Anterior cingulate cortex (tissue), 58 donors: ENCODE results near the gene PACRG.
"Not testable (repeated sequence)": the region's sequence is repeated elsewhere in the genome, so short reads cannot be mapped to it uniquely, and the experiment has no call there.

Experiments
- DNase-seq, 58 donors: peaks; one replicate each; lab custom pipeline; 2025; lab: John Stamatoyannopoulos, UW

The PACRG gene

DNA sequence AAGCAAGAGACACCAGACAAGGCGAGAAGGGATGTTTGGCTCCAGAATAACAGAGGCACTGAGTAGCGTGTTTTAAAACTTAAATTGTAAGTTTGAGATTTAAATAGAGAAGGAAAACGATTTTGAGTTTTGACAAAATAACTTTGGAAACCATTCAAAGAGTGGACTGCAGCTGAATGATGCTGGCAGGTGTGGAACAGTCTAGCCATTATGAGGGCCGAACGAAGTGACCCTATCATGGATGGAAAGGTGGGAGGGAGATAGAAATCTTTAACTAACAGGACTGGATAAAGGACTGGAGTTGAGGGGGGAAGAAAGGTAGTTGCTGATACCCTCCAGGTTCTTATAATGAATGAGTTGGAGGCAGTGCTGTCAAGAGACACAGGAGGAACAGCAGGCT lies 248.4 kb downstream of the PACRG start:
- DNase-seq = no peak

DNA sequence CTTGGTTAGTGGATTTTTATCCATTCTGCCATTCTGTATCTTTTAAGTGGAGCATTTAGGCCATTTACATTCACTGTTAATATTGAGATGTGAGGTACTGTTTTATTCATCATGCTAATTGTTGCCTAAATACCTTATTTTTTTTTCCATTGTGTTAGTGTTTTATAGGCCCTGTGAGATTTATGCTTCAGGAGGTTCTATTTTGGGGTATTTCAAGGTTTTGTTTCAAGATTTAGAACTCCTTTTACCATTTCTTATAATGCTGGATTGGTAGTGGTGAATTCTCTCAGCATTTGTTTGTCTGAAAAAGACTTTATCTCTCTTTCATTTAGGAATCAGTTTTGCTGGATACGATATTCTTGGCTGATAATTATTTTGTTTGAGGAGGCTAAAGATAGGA lies 255.5 kb downstream of the PACRG start:
- DNase-seq = not testable (repeated sequence)

- DNase-seq = no peak
Observed at GRCh38 chr6:162998777-162999176, 271.0 kb downstream of the PACRG start.

DNA sequence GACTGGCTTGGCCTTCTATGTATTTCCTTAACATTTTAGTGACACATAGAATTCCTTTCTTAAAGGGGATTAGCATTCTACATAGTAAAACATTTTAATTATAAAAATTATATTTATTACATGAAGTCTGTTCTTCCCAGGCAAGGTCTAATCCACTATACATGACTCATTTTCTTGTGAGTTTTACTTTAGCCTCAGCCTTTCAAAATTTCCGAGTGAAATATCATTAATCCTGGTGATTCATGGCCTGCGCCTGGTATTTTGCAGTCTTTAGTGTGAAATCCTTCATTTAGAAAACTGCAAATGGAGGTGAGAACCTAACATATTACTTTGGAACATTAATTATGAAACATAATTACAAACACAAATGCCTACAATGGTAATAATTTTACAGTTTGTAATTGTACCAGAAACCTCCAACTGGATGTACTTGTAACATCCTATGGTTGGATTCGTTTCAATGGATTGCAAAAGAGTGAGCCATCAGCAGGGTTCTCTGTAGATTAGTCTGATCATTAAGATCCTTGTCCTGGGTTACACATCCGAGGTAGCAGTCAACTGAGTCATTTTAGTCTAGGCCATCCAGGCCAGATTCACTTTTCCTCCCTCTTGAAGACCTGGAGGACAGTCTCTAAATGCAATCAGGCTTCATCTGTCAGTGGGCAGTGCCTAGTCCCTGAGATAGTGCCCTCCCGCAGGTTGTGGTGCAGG lies 272.0 kb downstream of the PACRG start:
- DNase-seq = no peak

- DNase-seq = no peak
Observed at GRCh38 chr6:163001330-163001729, 273.6 kb downstream of the PACRG start.

DNA sequence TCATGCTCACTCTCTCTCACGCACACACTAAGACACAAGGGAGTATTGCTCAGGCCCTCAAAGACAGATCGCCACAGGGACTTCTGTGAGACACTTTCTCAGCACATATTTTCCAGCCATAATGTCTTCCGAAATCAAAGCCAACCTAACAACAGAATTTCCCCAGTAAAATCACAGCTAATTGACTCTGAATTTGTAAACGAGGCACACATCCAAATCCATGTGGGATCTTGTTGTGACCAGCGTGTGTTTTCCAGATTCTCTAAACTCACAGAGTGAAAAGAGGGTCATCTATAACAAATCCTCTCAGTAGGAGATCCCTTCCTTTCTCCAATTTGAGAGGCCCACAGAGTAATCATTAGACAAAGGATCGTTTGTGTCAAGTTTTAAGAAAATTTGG lies 280.4 kb downstream of the PACRG start:
- DNase-seq = peak in 1 of 58 donors; percentile 8

GRCh38 chr6:163008626-163009025 lies 280.9 kb downstream of the PACRG start:
- DNase-seq = no peak

GRCh38 chr6:163010145-163010544 lies 282.4 kb downstream of the PACRG start:
- DNase-seq = no peak

DNA sequence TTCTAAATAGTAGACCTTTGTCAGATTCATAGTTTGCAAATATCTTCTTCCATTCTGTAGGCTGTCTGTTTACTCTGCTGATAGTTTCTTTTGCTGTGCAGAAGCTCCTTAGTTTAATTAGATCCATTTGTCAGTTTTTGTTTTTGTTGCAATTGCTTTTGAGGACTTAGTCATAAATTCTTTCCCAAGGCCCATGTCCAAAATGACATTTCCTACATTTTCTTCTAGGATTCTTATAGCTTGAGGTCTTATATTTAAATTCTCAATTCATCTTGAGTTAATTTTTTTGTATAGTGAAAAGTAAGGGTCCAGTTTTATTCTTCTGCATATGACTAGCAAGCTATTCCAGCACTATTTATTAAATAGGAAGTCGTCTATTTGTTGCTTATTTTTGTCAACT lies 287.0 kb downstream of the PACRG start:
- no peak for DNase-seq

DNA sequence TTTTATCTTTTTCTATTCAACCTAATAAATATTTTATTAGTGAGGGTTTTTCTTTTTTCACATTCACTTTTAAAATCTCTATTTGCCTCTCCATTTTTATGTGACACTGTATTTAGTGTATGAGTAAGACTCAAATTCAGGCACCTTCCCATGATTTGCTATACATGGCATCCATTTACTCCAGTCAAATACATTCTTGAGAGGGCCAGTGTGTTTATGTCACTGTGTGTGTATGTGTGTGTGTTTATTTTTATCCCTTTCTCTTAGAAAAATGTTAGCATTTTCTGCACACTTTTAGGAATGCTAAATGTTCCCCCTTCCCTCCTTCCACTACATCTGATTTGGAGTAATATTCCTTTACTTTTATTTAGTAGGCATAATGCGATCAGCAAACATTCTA lies 290.0 kb downstream of the PACRG start:
- DNase-seq = no peak

- DNase-seq = no peak
Observed at GRCh38 chr6:163019926-163020325, 292.2 kb downstream of the PACRG start.

DNA sequence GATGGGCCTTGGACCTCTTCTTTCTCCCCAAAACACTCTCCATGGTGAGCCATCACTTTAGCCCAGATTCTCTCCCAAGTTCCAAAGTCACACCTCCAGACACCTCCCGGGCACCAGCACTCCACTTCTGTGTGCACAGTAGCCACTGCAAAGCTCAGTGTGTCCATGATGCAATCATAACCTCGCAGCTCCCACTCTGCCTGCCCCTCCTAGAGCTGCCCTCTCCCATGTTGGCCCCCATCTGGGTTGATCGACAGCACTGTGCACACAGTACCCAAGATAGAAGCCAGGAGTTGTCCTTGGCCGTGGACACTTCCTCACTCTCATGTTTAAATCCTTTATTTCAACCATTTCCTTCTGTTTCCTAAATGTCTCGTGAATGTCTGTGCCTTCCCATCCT lies 293.3 kb downstream of the PACRG start:
- DNase-seq = no peak

GRCh38 chr6:163023700-163024099 lies 295.9 kb downstream of the PACRG start:
- no peak for DNase-seq

- DNase-seq = no peak
Observed at GRCh38 chr6:163026893-163027292, 299.1 kb downstream of the PACRG start.

DNA sequence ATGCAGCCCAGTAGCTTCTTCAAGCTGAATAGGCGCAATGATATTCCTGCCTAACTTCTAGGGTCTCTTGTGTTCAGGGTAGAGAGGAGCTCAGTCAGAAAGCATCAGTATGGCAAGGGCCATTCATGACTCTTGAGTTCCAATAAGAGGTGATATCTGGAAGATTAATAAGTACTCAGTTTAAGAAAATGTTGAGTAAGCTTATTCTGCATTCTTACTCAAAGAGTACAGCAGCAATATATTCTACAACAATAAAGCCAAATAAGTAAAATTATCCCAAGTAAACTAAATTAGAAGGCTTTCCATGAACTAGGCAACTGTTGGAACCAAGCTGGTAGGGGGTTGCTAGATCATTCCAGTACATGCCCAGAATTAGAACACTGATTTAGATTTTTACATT lies 303.2 kb downstream of the PACRG start:
- no peak for DNase-seq

DNA sequence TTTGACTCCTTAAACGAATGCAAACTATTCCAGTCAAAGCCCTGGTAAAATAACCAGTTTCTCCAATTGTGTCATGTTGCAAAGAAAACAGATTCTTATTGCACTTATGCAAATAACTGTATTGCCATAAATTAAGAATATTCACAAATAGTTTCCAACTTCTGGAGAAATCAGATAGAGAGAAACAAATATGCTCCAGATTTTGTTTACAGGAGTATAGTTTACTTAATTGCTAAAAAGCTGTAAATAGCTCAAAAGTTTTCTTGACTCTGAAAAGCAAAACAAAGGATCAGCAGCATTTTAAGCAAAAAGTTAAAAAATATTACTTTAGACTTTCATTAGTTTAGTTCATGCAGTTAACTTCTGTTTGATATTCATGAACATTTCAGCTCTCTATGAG lies 304.2 kb downstream of the PACRG start:
- no peak for DNase-seq

- no peak for DNase-seq
Observed at GRCh38 chr6:163036160-163036645, 308.4 kb downstream of the PACRG start.

DNA sequence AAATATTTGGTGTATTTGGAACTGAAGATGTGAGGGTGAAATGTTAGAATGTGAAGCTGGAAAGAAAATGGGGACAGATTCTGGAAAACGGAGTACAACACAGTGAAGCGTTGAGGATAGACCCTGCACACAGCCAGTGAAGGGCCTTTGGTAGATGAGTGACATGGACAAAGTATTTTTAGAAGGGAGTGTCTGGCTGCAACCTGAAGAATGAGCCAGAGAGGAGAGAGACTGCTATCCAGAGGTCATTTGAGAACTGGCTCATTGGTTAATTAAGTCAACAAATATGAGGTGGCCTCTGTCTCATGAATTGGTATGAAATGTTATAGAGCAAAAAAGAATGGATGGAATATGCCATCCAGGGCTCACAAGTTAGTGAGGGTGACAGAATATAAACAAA lies 310.5 kb downstream of the PACRG start:
- DNase-seq = no peak

- no peak for DNase-seq
Observed at GRCh38 chr6:163048345-163048744, 320.6 kb downstream of the PACRG start.

DNA sequence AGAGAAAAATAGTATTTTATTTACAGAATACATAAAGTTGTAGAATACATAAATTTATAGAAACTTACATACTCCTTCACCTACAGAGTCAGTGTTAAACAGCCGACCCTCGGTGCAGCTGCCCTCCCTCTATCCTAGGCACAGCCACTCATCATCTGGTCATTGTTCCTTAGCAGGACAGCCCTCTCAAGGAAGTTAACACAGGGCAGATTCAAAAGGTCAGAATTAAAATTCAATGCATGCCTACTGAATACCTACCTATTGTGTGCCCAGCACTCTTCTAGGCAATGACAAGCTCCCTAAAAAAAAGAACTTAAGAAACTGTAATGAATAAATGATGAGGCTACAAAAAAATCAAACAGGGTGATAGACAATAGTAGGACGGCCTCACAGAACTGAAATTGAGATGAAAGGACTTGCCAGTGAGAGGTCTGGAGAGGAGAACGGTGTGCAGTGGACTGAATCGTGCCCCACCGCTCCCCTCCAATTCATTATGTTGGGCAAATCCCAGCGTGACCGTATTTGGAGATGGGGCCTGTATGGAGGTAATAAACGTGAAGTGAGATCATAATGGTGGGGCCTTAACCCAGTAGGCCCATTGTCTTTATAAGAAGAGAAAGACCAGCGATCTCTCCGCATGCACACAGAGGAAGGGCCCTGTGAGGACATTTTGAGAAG lies 326.0 kb downstream of the PACRG start:
- DNase-seq = no peak

- no peak for DNase-seq
Observed at GRCh38 chr6:163054641-163055040, 326.9 kb downstream of the PACRG start.

GRCh38 chr6:163057260-163057659 lies 329.5 kb downstream of the PACRG start:
- DNase-seq = no peak
